K562 (cell line): Measurements from ENCODE around the gene NEFH. TPM values are rescaled to one million over a fixed set of nuclear protein-coding genes. Genes with fewer than 3 reads are reported as not detected.

Source experiments
- ATAC-seq: fragments of 200-7000 bp; cut with Tn5 transposase; 3 replicates; pipeline ENCODE4 v1.9.1; 2020; ENCODE audit warnings: moderate library complexity
- BruUV-seq: library from RNA; stranded (reverse); fragments of 400-500 nt; replicated peaks from 2 replicates; lab custom pipeline; 2021; lab: Mats Ljungman, UMichigan
- CTCF ChIA-PET: fragments of 300-600 bp; formaldehyde crosslinking; extraction: SDS; loops from one replicate; lab custom pipeline; 2021; ENCODE audit warnings: low intra/inter-chr PET ratio; lab: Yijun Ruan, JAX
- POLR2A ChIA-PET: fragments of 300-600, 350-650 bp; sonication (Branson Sonifier 250); formaldehyde crosslinking; extraction: SDS; loops from one replicate; lab custom pipeline; 2021; ENCODE audit warnings: antibody characterized with exemption, inconsistent platforms; lab: Yijun Ruan, JAX
- DNase-seq, 4 experiments: peaks; one replicate each; pipeline versions ENCODE4 v3.0.0 to v3.0.0-alpha.2; 2011 to 2018; ENCODE audit warnings: low spot score in 3 of 4, mixed read lengths in 3 of 4; ENCODE audit errors: extremely low read depth in 1 of 4
- FAIRE-seq: peaks from 2 replicates; lab custom pipeline; 2011; peaks lifted over from hg19 to GRCh38; lab: Jason Lieb, UNC
- H2AFZ ChIP-seq: 2 replicates; pipeline ENCODE4 v1.6.0; 2011; ENCODE audit warnings: low read depth, low read length, control low read depth, inconsistent platforms
- H3K27ac ChIP-seq: fragments of 200-600 bp; 3 replicates; pipeline ENCODE4 v1.8.0; 2011; ENCODE audit warnings: low read depth, mild to moderate bottlenecking, control low read depth, inconsistent platforms, low read length, moderate library complexity, mixed read lengths; ENCODE audit errors: extremely low read depth
- H3K27me3 ChIP-seq, 2 experiments: fragments of 300-600 bp in 1 of 2; 2 replicates in 1 of 2; 3 replicates in 1 of 2; pipeline versions ENCODE4 v1.6.0 to v1.8.0; 2011; ENCODE audit warnings: inconsistent platforms in 2 of 2, low read length in 2 of 2, mild to moderate bottlenecking in 1 of 2, mixed read lengths in 1 of 2, moderate library complexity in 1 of 2; ENCODE audit not compliant: control insufficient read depth in 2 of 2, insufficient read depth in 2 of 2
- H3K36me3 ChIP-seq: fragments of 300-600 bp; 3 replicates; pipeline ENCODE4 v1.8.0; 2011; ENCODE audit warnings: mild to moderate bottlenecking, low read length, inconsistent platforms; ENCODE audit not compliant: control insufficient read depth, insufficient read depth
- H3K4me1 ChIP-seq, 2 experiments: fragments of 200-600 bp in 1 of 2; replicated peaks in 1 of 2; 2 replicates in 1 of 2; 3 replicates in 1 of 2; pipeline versions ENCODE4 v1.5.1 to v1.8.0; 2011; ENCODE audit warnings: inconsistent platforms in 2 of 2, low read length in 2 of 2, mild to moderate bottlenecking in 1 of 2, mixed read lengths in 1 of 2, moderate library complexity in 1 of 2; ENCODE audit not compliant: control insufficient read depth in 2 of 2, insufficient read depth in 2 of 2
- H3K4me2 ChIP-seq: 2 replicates; pipeline ENCODE4 v1.6.1; 2011; ENCODE audit warnings: low read length, control low read depth, inconsistent platforms, mixed read lengths; ENCODE audit not compliant: insufficient read depth
- H3K4me3 ChIP-seq: fragments of 200-600 bp; sonication (generic), shearing (Covaris generic); 2 replicates; pipeline ENCODE4 v1.5.1; 2016; ENCODE audit warnings: control low read depth, inconsistent platforms
- H3K79me2 ChIP-seq: fragments of 200-600 bp; 3 replicates; pipeline ENCODE4 v1.8.0; 2011; ENCODE audit warnings: low read length, inconsistent platforms; ENCODE audit not compliant: control insufficient read depth, insufficient read depth
- H3K9ac ChIP-seq, 2 experiments: 2 replicates each; pipeline versions ENCODE4 v1.6.0 to v1.6.1; 2011; ENCODE audit warnings: low read depth in 2 of 2, low read length in 2 of 2, control low read depth in 1 of 2, inconsistent platforms in 1 of 2, mild to moderate bottlenecking in 1 of 2, mixed read lengths in 1 of 2; ENCODE audit not compliant: insufficient read depth in 1 of 2
- H3K9me1 ChIP-seq: one replicate; pipeline ENCODE4 v1.6.0; 2011; ENCODE audit warnings: inconsistent platforms, mild to moderate bottlenecking, low read length, moderate library complexity; ENCODE audit not compliant: control insufficient read depth, insufficient read depth
- H3K9me3 ChIP-seq: replicated peaks from 2 replicates; pipeline ENCODE4 v1.5.1; 2011; ENCODE audit warnings: low read depth, low read length, inconsistent platforms; ENCODE audit not compliant: control insufficient read depth, insufficient read depth
- H4K20me1 ChIP-seq: replicated peaks from 2 replicates; pipeline ENCODE4 v1.6.1; 2011; ENCODE audit warnings: low read length, inconsistent platforms, mixed read lengths; ENCODE audit not compliant: control insufficient read depth, insufficient read depth
- CAMTA2 ChIP-seq: fragments of 250-450 bp; sonication (Bioruptor Pico); conservative IDR thresholded peaks from 2 replicates; pipeline ENCODE4 v1.5.1; 2022
- DPF2 ChIP-seq: fragments of 450-650 bp; IDR thresholded peaks from 2 replicates; pipeline ENCODE4 v1.6.1; 2016
- E2F5 ChIP-seq: sonication (generic); formaldehyde crosslinking; IDR thresholded peaks from 2 replicates; pipeline ENCODE4 v1.8.0; 2022; ENCODE audit warnings: mild to moderate bottlenecking, missing genetic modification reagents
- E4F1 ChIP-seq: fragments of 250-450 bp; sonication (Bioruptor Pico); IDR thresholded peaks from 2 replicates; pipeline ENCODE4 v1.5.0; 2021; ENCODE audit warnings: mild to moderate bottlenecking, borderline replicate concordance
- HDAC1 ChIP-seq, 2 experiments: fragments of 450-650 bp; IDR thresholded peaks; 2 replicates each; pipeline ENCODE4 v1.6.1; 2016 to 2017; ENCODE audit warnings: inconsistent platforms in 1 of 2, mild to moderate bottlenecking in 1 of 2, moderate library complexity in 1 of 2
- KLF13 ChIP-seq: fragments of 450-650 bp; IDR thresholded peaks from 2 replicates; pipeline ENCODE4 v1.6.1; 2016; ENCODE audit warnings: missing genetic modification characterization, low read depth, mild to moderate bottlenecking, missing compliant biosample characterization, moderate library complexity, borderline replicate concordance
- MECOM ChIP-seq: fragments of 250-450 bp; sonication (Bioruptor Pico); IDR thresholded peaks from 2 replicates; pipeline ENCODE4 v1.8.0; 2022; ENCODE audit warnings: inconsistent platforms
- PRDM10 ChIP-seq: fragments of 450-650 bp; IDR thresholded peaks from 2 replicates; pipeline ENCODE4 v1.6.1; 2018; ENCODE audit not compliant: partially characterized antibody
- RBM34 ChIP-seq: fragments of 200-400 bp; formaldehyde crosslinking; IDR thresholded peaks from 2 replicates; pipeline ENCODE4 v1.6.1; 2018; ENCODE audit warnings: low read length, borderline replicate concordance; ENCODE audit not compliant: insufficient read depth
- STAT5B ChIP-seq: fragments of 250-450 bp; sonication (Bioruptor Pico); IDR thresholded peaks from 2 replicates; pipeline ENCODE4 v1.8.0; 2021; ENCODE audit warnings: mild to moderate bottlenecking, inconsistent platforms
- USF2 ChIP-seq: sonication (generic); formaldehyde crosslinking; IDR thresholded peaks from 2 replicates; pipeline ENCODE4 v1.5.0; 2020; ENCODE audit warnings: missing genetic modification reagents
- ZBTB17 ChIP-seq: fragments of 450-650 bp; formaldehyde crosslinking; IDR thresholded peaks from 2 replicates; pipeline ENCODE4 v1.4.0; 2020; ENCODE audit warnings: mild to moderate bottlenecking
- ZC3H4 ChIP-seq: sonication (generic); formaldehyde crosslinking; IDR thresholded peaks from 2 replicates; pipeline ENCODE4 v1.9.0; 2021; ENCODE audit warnings: missing genetic modification reagents, borderline replicate concordance
- ZNF444 ChIP-seq: fragments of 250-450 bp; sonication (Bioruptor Pico); IDR thresholded peaks from 2 replicates; pipeline ENCODE4 v1.4.0; 2020; ENCODE audit warnings: mild to moderate bottlenecking, moderate library complexity
- ZNF75A ChIP-seq: fragments of 450-650 bp; formaldehyde crosslinking; IDR thresholded peaks from 2 replicates; pipeline ENCODE4 v1.4.0; 2020; ENCODE audit warnings: mild to moderate bottlenecking
- WGBS: fragments of 100-300 bp; shearing (Covaris generic); methylation state at CpG from one replicate; pipeline ENCODE4 v1.1.6; 2016; ENCODE audit warnings: low coverage, mixed read lengths; ENCODE audit not compliant: insufficient coverage; ENCODE audit errors: missing lambda C conversion rate; 5-methylcytosine and 5-hydroxymethylcytosine counted together
- in situ Hi-C: fragments of 300-500 bp; cut with MboI; formaldehyde crosslinking; loops from 4 replicates; pipeline ENCODE4 v1.15.0; 2018; ENCODE audit warnings: inconsistent platforms, mixed read lengths
- intact Hi-C: fragments of 100-400 bp; cut with micrococcal nuclease; formaldehyde crosslinking; loops from 2 replicates; pipeline ENCODE4 v1.14.2; 2022
- polyA plus RNA-seq, 8 experiments: library from polyadenylated mRNA; depleted of rRNA in 4 of 8; stranded (reverse) in 5 of 8; unstranded in 3 of 8; fragments of >200 nt; fragmentation: Nextera tagmentation in 2 of 8; fragmentation: Illumina TruSeq in 1 of 8; extraction: Ambion mirVana in 2 of 8; extraction: Trizol in 1 of 8; gene quantifications; 2 replicates each; pipeline versions ENCODE4 v1.2.1 to v1.2.3, GENCODE V29; 2011 to 2014; ENCODE audit warnings: inconsistent platforms in 1 of 8, missing spikeins in 1 of 8
- total RNA-seq, 7 experiments: library from RNA; depleted of rRNA in 6 of 7; stranded (reverse); fragments of >200 nt in 6 of 7; fragmentation: Illumina TruSeq in 2 of 7; extraction: Trizol in 2 of 7; gene quantifications; 2 replicates each; pipeline versions ENCODE4 v1.2.1 to v1.2.3, GENCODE V29; 2011 to 2021; ENCODE audit warnings: low replicate concordance in 1 of 7

NEFH gene
- total and polyA plus RNA-seq, 9 of the 15 experiments (the other 6 are each of a cell fraction or from before 2014, with no cell fraction given): 2.3 to 26.9 (median 10.8) TPM

GRCh38 chr22:29491012-29491411 lies 11.0 kb downstream of the NEFH start:
- Histone ChIP-seq H2AFZ (no peak overlapping the region), H3K27ac (no peak overlapping the region), H3K9me3 (no peaks in the 10 kb centered on the region), H4K20me1 (no peaks in the 10 kb centered on the region)
- POLR2A ChIA-PET: no interaction called here
- FAIRE-seq (no peak), DNase-seq (no peak)
- in situ Hi-C loops: no loop called here
- CTCF ChIA-PET: no interaction called here
- no peak for TF ChIP-seq HDAC1 (IDR thresholded peaks at IDR 0.05)
- TF ChIP-seq E2F5 (CRISPR knock-in tag): no peak
- no peak for TF ChIP-seq CAMTA2
- no peak for TF ChIP-seq STAT5B (CRISPR knock-in tag)
- no peak for TF ChIP-seq ZBTB17
- no peak for TF ChIP-seq E4F1 (CRISPR knock-in tag)
- TF ChIP-seq DPF2: no peak
- TF ChIP-seq PRDM10: no peak
- no peak for TF ChIP-seq RBM34
- no peak for TF ChIP-seq MECOM (CRISPR knock-in tag)
- no peak for TF ChIP-seq USF2 (CRISPR knock-in tag)
- TF ChIP-seq ZNF75A (CRISPR knock-in tag): no peak
- no peak for TF ChIP-seq ZC3H4 (CRISPR knock-in tag)
- TF ChIP-seq ZNF444: no peak
- TF ChIP-seq KLF13: no peak
- TF ChIP-seq, all 486 proteins: peak for 0
- Histone ChIP-seq H3K4me2 (no peak overlapping the region), H3K4me1 (no peaks in the 10 kb centered on the region), H3K36me3 (peaks cover 16% of the 10 kb centered on the region; the same call in 1 of the 3 replicates), H3K4me3 (no peak overlapping the region), H3K9me1 (no peaks in the 10 kb centered on the region), H3K27me3 (no peaks in the 10 kb centered on the region), H3K9ac (no peak overlapping the region), H3K79me2 (no peaks in the 10 kb centered on the region)
- intact Hi-C loops: no loop called here
- ATAC-seq: no peak
- 90% methylated on average over 6 of the region's 6 CpGs for WGBS
- BruUV-seq: no TSS peak
